ENCODE measurements around the gene MMP2. TPM values are rescaled to one million over a fixed set of nuclear protein-coding genes. Genes with fewer than 3 reads are reported as not detected.

Gene MMP2
- total and polyA plus RNA-seq, 2 of the 13 experiments (the other 11 are each of a cell fraction or from before 2014, with no cell fraction given) = 0.31 to 1.3 TPM

DNA sequence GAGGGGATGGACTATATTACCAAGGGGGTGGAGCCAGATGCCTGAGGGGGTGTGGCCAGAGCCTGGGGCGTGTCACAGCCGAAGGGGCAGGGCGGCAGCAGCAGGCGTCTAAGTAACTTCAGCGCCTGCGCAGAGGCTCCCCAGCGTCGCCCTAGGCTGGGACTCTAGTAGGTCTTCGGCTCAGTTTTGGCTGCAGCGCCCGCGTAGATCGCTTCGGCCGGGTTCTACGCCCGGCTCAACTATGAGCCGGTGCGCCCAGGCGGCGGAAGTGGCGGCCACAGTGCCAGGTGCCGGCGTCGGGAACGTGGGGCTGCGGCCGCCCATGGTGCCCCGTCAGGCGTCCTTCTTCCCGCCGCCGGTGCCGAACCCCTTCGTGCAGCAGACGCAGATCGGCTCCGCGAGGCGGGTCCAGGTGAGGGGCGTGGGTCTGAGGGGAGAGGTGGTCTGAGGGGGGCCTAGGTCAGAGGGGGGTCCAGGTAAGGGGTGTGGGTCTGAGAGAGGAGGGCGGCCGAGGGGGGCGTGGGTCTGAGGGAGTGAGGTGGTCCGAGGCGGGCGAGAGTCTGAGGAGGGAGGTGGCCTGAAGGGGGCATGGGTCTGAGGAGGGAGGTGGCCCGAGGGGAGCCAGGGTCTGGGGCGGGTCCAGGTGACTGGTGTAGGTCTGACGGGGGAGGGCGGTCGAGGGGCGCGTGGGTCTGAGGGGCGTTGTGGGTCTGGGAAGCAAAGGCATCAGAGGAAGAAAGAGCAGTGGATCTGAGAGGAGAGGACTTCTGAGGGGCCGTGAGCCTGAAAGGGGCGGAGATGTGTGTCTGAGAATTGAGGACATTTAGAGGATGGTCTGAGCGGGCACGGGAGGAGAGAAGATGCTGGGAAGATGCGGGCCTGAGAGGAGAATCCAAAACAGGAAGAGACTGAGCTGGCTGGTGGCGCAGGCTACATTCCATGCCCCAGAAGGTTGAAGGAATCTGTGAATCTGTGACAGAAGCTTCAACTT lies 30.2 kb downstream of the MMP2 start, which contains the start of gene LPCAT2 (continued):
- no peak for TF ChIP-seq KLF6 (CRISPR knock-in tag; IDR thresholded peaks at IDR 0.05)
- TF ChIP-seq, protein P1, sequence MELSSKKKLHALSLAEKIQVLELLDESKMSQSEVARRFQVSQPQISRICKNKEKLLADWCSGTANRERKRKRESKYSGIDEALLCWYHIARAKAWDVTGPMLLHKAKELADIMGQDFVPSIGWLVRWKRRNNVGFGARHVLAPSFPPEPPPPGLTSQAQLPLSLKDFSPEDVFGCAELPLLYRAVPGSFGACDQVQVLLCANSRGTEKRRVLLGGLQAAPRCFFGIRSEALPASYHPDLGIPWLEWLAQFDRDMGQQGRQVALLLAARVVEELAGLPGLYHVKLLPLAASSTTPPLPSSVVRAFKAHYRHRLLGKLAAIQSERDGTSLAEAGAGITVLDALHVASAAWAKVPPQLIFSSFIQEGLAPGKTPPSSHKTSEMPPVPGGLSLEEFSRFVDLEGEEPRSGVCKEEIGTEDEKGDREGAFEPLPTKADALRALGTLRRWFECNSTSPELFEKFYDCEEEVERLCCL (CRISPR knock-in tag; IDR thresholded peaks at IDR 0.05; ENCODE audit: borderline replicate concordance) = 0 out of 2 replicates have a peak, but pooled peaks have one; percentile 33
- TF ChIP-seq, protein P2, sequence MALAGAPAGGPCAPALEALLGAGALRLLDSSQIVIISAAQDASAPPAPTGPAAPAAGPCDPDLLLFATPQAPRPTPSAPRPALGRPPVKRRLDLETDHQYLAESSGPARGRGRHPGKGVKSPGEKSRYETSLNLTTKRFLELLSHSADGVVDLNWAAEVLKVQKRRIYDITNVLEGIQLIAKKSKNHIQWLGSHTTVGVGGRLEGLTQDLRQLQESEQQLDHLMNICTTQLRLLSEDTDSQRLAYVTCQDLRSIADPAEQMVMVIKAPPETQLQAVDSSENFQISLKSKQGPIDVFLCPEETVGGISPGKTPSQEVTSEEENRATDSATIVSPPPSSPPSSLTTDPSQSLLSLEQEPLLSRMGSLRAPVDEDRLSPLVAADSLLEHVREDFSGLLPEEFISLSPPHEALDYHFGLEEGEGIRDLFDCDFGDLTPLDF (CRISPR knock-in tag; IDR thresholded peaks at IDR 0.05) = no peak
- TF ChIP-seq, protein P3, sequence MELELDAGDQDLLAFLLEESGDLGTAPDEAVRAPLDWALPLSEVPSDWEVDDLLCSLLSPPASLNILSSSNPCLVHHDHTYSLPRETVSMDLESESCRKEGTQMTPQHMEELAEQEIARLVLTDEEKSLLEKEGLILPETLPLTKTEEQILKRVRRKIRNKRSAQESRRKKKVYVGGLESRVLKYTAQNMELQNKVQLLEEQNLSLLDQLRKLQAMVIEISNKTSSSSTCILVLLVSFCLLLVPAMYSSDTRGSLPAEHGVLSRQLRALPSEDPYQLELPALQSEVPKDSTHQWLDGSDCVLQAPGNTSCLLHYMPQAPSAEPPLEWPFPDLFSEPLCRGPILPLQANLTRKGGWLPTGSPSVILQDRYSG (CRISPR knock-in tag; IDR thresholded peaks at IDR 0.05) = no peak
- TF ChIP-seq, protein P4, sequence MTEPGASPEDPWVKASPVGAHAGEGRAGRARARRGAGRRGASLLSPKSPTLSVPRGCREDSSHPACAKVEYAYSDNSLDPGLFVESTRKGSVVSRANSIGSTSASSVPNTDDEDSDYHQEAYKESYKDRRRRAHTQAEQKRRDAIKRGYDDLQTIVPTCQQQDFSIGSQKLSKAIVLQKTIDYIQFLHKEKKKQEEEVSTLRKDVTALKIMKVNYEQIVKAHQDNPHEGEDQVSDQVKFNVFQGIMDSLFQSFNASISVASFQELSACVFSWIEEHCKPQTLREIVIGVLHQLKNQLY (CRISPR knock-in tag; IDR thresholded peaks at IDR 0.05) = no peak
- no peak for TF ChIP-seq GPN1 (CRISPR knock-in tag; IDR thresholded peaks at IDR 0.05; ENCODE audit: borderline replicate concordance)
- TF ChIP-seq NFKBIZ (CRISPR knock-in tag; IDR thresholded peaks at IDR 0.05) = no peak
- TF ChIP-seq, protein P5, sequence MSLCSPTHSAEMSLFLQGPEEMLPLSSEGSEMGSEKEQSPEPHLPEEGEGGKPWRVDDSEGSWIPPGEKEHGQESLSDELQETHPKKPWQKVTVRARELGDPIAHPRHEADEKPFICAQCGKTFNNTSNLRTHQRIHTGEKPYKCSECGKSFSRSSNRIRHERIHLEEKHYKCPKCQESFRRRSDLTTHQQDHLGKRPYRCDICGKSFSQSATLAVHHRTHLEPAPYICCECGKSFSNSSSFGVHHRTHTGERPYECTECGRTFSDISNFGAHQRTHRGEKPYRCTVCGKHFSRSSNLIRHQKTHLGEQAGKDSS (CRISPR knock-in tag; IDR thresholded peaks at IDR 0.05; ENCODE audit: borderline replicate concordance, low read depth) = no peak; the same call in 1 of the 2 replicates
- TF ChIP-seq SMYD3 (CRISPR knock-in tag; IDR thresholded peaks at IDR 0.05) = no peak
- no peak; the same call in 1 of the 2 replicates for TF ChIP-seq FOSL1 (CRISPR knock-in tag; IDR thresholded peaks at IDR 0.05; ENCODE audit: borderline replicate concordance)
- no peak for TF ChIP-seq ARNT (IDR thresholded peaks at IDR 0.05)
- no peak for TF ChIP-seq ARHGAP35 (CRISPR knock-in tag; IDR thresholded peaks at IDR 0.05; ENCODE audit: borderline replicate concordance)
- TF ChIP-seq NONO (IDR thresholded peaks at IDR 0.05) = no peak
- TF ChIP-seq NONO (CRISPR knock-in tag; conservative IDR thresholded peaks at IDR 0.05) = no peak
- 0 out of 2 replicates have a peak, but pooled peaks have one; percentile 28 for TF ChIP-seq MED1 (CRISPR knock-in tag; IDR thresholded peaks at IDR 0.05)
- TF ChIP-seq EED (CRISPR knock-in tag; IDR thresholded peaks at IDR 0.05) = no peak
- TF ChIP-seq, protein P6, sequence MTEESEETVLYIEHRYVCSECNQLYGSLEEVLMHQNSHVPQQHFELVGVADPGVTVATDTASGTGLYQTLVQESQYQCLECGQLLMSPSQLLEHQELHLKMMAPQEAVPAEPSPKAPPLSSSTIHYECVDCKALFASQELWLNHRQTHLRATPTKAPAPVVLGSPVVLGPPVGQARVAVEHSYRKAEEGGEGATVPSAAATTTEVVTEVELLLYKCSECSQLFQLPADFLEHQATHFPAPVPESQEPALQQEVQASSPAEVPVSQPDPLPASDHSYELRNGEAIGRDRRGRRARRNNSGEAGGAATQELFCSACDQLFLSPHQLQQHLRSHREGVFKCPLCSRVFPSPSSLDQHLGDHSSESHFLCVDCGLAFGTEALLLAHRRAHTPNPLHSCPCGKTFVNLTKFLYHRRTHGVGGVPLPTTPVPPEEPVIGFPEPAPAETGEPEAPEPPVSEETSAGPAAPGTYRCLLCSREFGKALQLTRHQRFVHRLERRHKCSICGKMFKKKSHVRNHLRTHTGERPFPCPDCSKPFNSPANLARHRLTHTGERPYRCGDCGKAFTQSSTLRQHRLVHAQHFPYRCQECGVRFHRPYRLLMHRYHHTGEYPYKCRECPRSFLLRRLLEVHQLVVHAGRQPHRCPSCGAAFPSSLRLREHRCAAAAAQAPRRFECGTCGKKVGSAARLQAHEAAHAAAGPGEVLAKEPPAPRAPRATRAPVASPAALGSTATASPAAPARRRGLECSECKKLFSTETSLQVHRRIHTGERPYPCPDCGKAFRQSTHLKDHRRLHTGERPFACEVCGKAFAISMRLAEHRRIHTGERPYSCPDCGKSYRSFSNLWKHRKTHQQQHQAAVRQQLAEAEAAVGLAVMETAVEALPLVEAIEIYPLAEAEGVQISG (CRISPR knock-in tag; IDR thresholded peaks at IDR 0.05) = peak; percentile 41; the same call in 1 of the 2 replicates
- TF ChIP-seq, protein P7, sequence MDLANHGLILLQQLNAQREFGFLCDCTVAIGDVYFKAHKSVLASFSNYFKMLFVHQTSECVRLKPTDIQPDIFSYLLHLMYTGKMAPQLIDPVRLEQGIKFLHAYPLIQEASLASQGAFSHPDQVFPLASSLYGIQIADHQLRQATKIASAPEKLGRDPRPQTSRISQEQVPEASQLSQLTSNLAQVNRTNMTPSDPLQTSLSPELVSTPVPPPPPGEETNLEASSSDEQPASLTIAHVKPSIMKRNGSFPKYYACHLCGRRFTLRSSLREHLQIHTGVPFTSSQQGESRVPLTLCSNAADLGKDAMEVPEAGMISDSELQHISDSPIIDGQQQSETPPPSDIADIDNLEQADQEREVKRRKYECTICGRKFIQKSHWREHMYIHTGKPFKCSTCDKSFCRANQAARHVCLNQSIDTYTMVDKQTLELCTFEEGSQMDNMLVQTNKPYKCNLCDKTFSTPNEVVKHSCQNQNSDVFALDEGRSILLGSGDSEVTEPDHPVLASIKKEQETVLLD (CRISPR knock-in tag; IDR thresholded peaks at IDR 0.05; ENCODE audit: low read depth) = no peak
- no peak for TF ChIP-seq ZNF460 (CRISPR knock-in tag; IDR thresholded peaks at IDR 0.05; ENCODE audit: borderline replicate concordance)

All from HepG2 (cell line).